B cell (primary cell): ENCODE data around the gene TMPRSS9. TPM values are rescaled to one million over a fixed set of nuclear protein-coding genes. Genes with fewer than 3 reads are reported as not detected.

Source experiments
- ATAC-seq: fragments of 200-7000 bp; cut with Tn5 transposase; one replicate; pipeline ENCODE4 v1.10.0; 2021; ENCODE audit warnings: low read depth, mild to moderate bottlenecking, moderate number of reproducible peaks, moderate library complexity
- CTCF ChIA-PET: fragments of 350-600 bp; sonication (Branson Sonifier 250); formaldehyde crosslinking; loops from one replicate; lab custom pipeline; 2021; ENCODE audit warnings: antibody characterized with exemption, inconsistent platforms; lab: Charles Lee
- POLR2A ChIA-PET: fragments of 350-600 bp; sonication (Branson Sonifier 250); formaldehyde crosslinking; loops from one replicate; lab custom pipeline; 2021; ENCODE audit warnings: antibody characterized with exemption; lab: Charles Lee
- DNase-seq: peaks from one replicate; pipeline ENCODE4 v3.0.0; 2013
- H2AFZ ChIP-seq: 2 replicates; pipeline ENCODE4 v1.6.1; 2012; ENCODE audit warnings: mild to moderate bottlenecking, low read depth, low read length; ENCODE audit not compliant: insufficient read depth, poor library complexity, severe bottlenecking
- H3K27ac ChIP-seq, 2 donors: 1 replicate in 1 of 2; 2 replicates in 1 of 2; pipeline ENCODE4 v1.5.1; 2012 to 2013; ENCODE audit warnings: low read length in 2 of 2, mild to moderate bottlenecking in 2 of 2, moderate library complexity in 1 of 2
- H3K27me3 ChIP-seq, 4 experiments: fragments of 200-600 bp in 1 of 4; sonication (generic) in 1 of 4; replicated peaks in 1 of 4; 1 replicate in 2 of 4; 2 replicates in 2 of 4; pipeline versions ENCODE4 v1.6.1 to v1.7.0; 2013 to 2016; ENCODE audit warnings: low read length in 3 of 4, mild to moderate bottlenecking in 2 of 4, mixed read lengths in 1 of 4, moderate library complexity in 1 of 4; ENCODE audit not compliant: insufficient read depth in 4 of 4, control insufficient read depth in 3 of 4; ENCODE audit errors: control extremely low read depth in 1 of 4
- H3K36me3 ChIP-seq, 2 experiments: replicated peaks in 1 of 2; 1 replicate in 1 of 2; 2 replicates in 1 of 2; pipeline versions ENCODE4 v1.6.1 to v1.7.1; 2013; ENCODE audit warnings: low read length in 1 of 2; ENCODE audit not compliant: insufficient read depth in 2 of 2, control insufficient read depth in 1 of 2; ENCODE audit errors: control extremely low read depth in 1 of 2, extremely low read depth in 1 of 2
- H3K4me1 ChIP-seq, 2 donors: fragments of 200-600 bp in 1 of 2; sonication (generic) in 1 of 2; 1 replicate in 1 of 2; 2 replicates in 1 of 2; pipeline versions ENCODE4 v1.5.1 to v1.6.1; 2013 to 2017; ENCODE audit warnings: low read length in 2 of 2; ENCODE audit not compliant: control insufficient read depth in 2 of 2, insufficient read depth in 2 of 2
- H3K4me2 ChIP-seq: replicated peaks from 2 replicates; pipeline ENCODE3; 2012; ENCODE audit warnings: mild to moderate bottlenecking, low read depth, low read length; ENCODE audit not compliant: poor library complexity, severe bottlenecking
- H3K4me3 ChIP-seq, 5 experiments: fragments of 200-600 bp in 1 of 5; sonication (generic) in 1 of 5; 1 replicate in 3 of 5; 2 replicates in 2 of 5; pipeline versions ENCODE4 v1.5.1 to v1.7.0; 2011 to 2016; ENCODE audit warnings: low read length in 4 of 5, mild to moderate bottlenecking in 4 of 5, low read depth in 2 of 5, control low read depth in 1 of 5, moderate library complexity in 1 of 5; ENCODE audit not compliant: insufficient read depth in 1 of 5; ENCODE audit errors: control extremely low read depth in 1 of 5, extremely low read depth in 1 of 5
- H3K79me2 ChIP-seq: fragments of 200-600 bp; sonication (generic); one replicate; pipeline ENCODE4 v1.6.0; 2016; ENCODE audit warnings: low read length; ENCODE audit not compliant: control insufficient read depth, insufficient read depth
- H3K9ac ChIP-seq: fragments of 200-600 bp; sonication (generic); 2 replicates; pipeline ENCODE4 v1.6.1; 2017; ENCODE audit warnings: mild to moderate bottlenecking, low read length, moderate library complexity
- H3K9me3 ChIP-seq, 3 donors: one replicate each; pipeline versions ENCODE4 v1.6.1 to v1.7.1; 2013; ENCODE audit warnings: low read length in 2 of 3; ENCODE audit not compliant: control insufficient read depth in 2 of 3, insufficient read depth in 1 of 3; ENCODE audit errors: control extremely low read depth in 1 of 3
- H4K20me1 ChIP-seq: 2 replicates; pipeline ENCODE4 v1.6.0; 2012; ENCODE audit warnings: mild to moderate bottlenecking, low read length; ENCODE audit not compliant: insufficient read depth, control insufficient read depth, poor library complexity, severe bottlenecking
- H3K27ac Mint-ChIP-seq: one replicate; pipeline ENCODE4 v1.8.0; 2021; ENCODE audit warnings: mixed read lengths
- H3K27me3 Mint-ChIP-seq: one replicate; pipeline ENCODE4 v1.8.0; 2021; ENCODE audit warnings: mixed read lengths
- H3K4me1 Mint-ChIP-seq: one replicate; pipeline ENCODE4 v1.8.0; 2021; ENCODE audit warnings: mixed read lengths
- H3K4me3 Mint-ChIP-seq: one replicate; pipeline ENCODE4 v1.8.0; 2021; ENCODE audit warnings: mixed read lengths
- H3K9me3 Mint-ChIP-seq: one replicate; pipeline ENCODE4 v1.8.0; 2022; ENCODE audit warnings: mixed read lengths; ENCODE audit not compliant: insufficient read depth
- CTCF ChIP-seq: fragments of 200-600 bp; IDR thresholded peaks from one replicate; pipeline ENCODE4 v1.8.0; 2022; ENCODE audit warnings: antibody characterized with exemption, mild to moderate bottlenecking
- EZH2 ChIP-seq: IDR thresholded peaks from 2 replicates; pipeline ENCODE4 v1.6.1; 2012; ENCODE audit warnings: borderline replicate concordance, low read depth, mild to moderate bottlenecking, moderate library complexity, low read length; ENCODE audit not compliant: insufficient read depth, poor library complexity, severe bottlenecking
- WGBS: methylation state at CpG from one replicate; pipeline ENCODE4 v1.1.5; 2013; ENCODE audit warnings: missing lambda C conversion rate; ENCODE audit not compliant: insufficient coverage; 5-methylcytosine and 5-hydroxymethylcytosine counted together
- intact Hi-C: fragments of 100-400 bp; cut with micrococcal nuclease; formaldehyde crosslinking; loops from one replicate; pipeline ENCODE4 v1.10.0; 2022
- polyA plus RNA-seq: library from polyadenylated mRNA; depleted of rRNA; stranded (reverse); fragments of >200 nt; gene quantifications from 2 replicates; pipeline ENCODE4 v1.2.3, GENCODE V29; 2012
- total RNA-seq, 2 donors: library from RNA; stranded (reverse); fragments of 120-200 nt in 1 of 2; gene quantifications; 1 replicate in 1 of 2; 2 replicates in 1 of 2; pipeline versions ENCODE4 v1.2.3 to v1.2.4, GENCODE V29; 2013 to 2022

TMPRSS9 gene
- total and polyA plus RNA-seq, 2 donors (not counting 1 experiment from before 2014, with no cell fraction given): not detected

GRCh38 chr19:2453431-2454025, 93.5 kb downstream of the TMPRSS9 start:
- intact Hi-C loops: no loop called here
- no peak overlapping the region for H2AFZ ChIP-seq
- CTCF ChIA-PET: interaction anchor here (1.9 kb wide), 1 partner anchor 26 kb away, joined by 5 read pairs; no protein-coding TSS in a partner anchor
- ATAC-seq: no peak
- no peaks in the 10 kb centered on the region for H3K9me3 Mint-ChIP-seq
- no peak for TF ChIP-seq CTCF
- TF ChIP-seq EZH2: no peak
- no peak overlapping the region for H3K27ac ChIP-seq
- peak overlapping the region; percentile 22 for H3K4me2 ChIP-seq
- H3K27ac Mint-ChIP-seq: peak overlapping the region; percentile 53
- POLR2A ChIA-PET: interaction anchor here (0.6 to 1.5 kb wide), 4 partner anchors 9 to 895 kb away, joined by 3 to 7 read pairs (median 6); no protein-coding TSS in a partner anchor
- H3K4me1 ChIP-seq: peaks cover 7 to 26% of the 10 kb centered on the region in 2 donors
- peaks cover 60% of the 10 kb centered on the region for H3K79me2 ChIP-seq
- H3K4me1 Mint-ChIP-seq: peaks cover 24% of the 10 kb centered on the region
- no peak for DNase-seq
- H3K27me3 ChIP-seq: no peaks in the 10 kb centered on the region
- no peaks in the 10 kb centered on the region for H3K27me3 Mint-ChIP-seq
- no peak overlapping the region for H3K4me3 Mint-ChIP-seq
- peaks cover 8% of the 10 kb centered on the region for H4K20me1 ChIP-seq
- no peaks in the 10 kb centered on the region for H3K9me3 ChIP-seq
- 91% methylated on average over 19 of the region's 19 CpGs for WGBS
- no peaks in the 10 kb centered on the region for H3K36me3 ChIP-seq
- H3K9ac ChIP-seq: no peak overlapping the region
- H3K4me3 ChIP-seq: no peak overlapping the region
